IMR-90 (cell line): ENCODE measurements around the gene RABGAP1. TPM values are rescaled to one million over a fixed set of nuclear protein-coding genes. Genes with fewer than 3 reads are reported as not detected.

ENCODE experiments used
- ATAC-seq: fragments of 200-7000 bp; cut with Tn5 transposase; 2 replicates; pipeline ENCODE4 v1.9.1; 2020; ENCODE audit warnings: low read depth, mild to moderate bottlenecking, moderate library complexity
- BruUV-seq: library from RNA; stranded (reverse); fragments of 400-500 nt; replicated peaks from 2 replicates; lab custom pipeline; 2021; lab: Mats Ljungman, UMichigan
- CTCF ChIA-PET: fragments of 300-600 bp; formaldehyde crosslinking; extraction: SDS; loops from one replicate; lab custom pipeline; 2021; ENCODE audit warnings: antibody characterized with exemption; lab: Yijun Ruan, JAX
- POLR2A ChIA-PET: fragments of 300-600 bp; sonication (Branson Sonifier 250); formaldehyde crosslinking; loops from one replicate; lab custom pipeline; 2022; ENCODE audit warnings: antibody characterized with exemption; ENCODE audit not compliant: unreplicated experiment; lab: Charles Lee
- DNase-seq: peaks from one replicate; pipeline ENCODE4 v3.0.0; 2013
- H2AFZ ChIP-seq: replicated peaks from 2 replicates; pipeline ENCODE3; 2013; ENCODE audit warnings: low read length, mild to moderate bottlenecking; ENCODE audit not compliant: poor library complexity
- H2AK5ac ChIP-seq: 2 replicates; pipeline ENCODE4 v1.6.1; 2013; ENCODE audit warnings: low read depth, low read length, inconsistent platforms
- H2AK9ac ChIP-seq: replicated peaks from 2 replicates; pipeline ENCODE3; 2013; ENCODE audit warnings: mild to moderate bottlenecking, low read depth, low read length, moderate library complexity; ENCODE audit not compliant: poor library complexity
- H2BK120ac ChIP-seq: 2 replicates; pipeline ENCODE4 v1.6.1; 2013; ENCODE audit warnings: low read depth, low read length, inconsistent platforms
- H2BK15ac ChIP-seq: 3 replicates; pipeline ENCODE4 v1.6.1; 2013; ENCODE audit warnings: low read depth, low read length, inconsistent platforms
- H2BK20ac ChIP-seq: 2 replicates; pipeline ENCODE4 v1.6.1; 2013; ENCODE audit warnings: low read depth, mild to moderate bottlenecking, inconsistent platforms, low read length, moderate library complexity
- H2BK5ac ChIP-seq: 2 replicates; pipeline ENCODE4 v1.6.1; 2013; ENCODE audit warnings: mild to moderate bottlenecking, low read depth, low read length, inconsistent platforms; ENCODE audit not compliant: poor library complexity, severe bottlenecking
- H3K14ac ChIP-seq: replicated peaks from 2 replicates; pipeline ENCODE4 v1.6.1; 2013; ENCODE audit warnings: low read depth, low read length, inconsistent platforms
- H3K18ac ChIP-seq: 2 replicates; pipeline ENCODE4 v1.6.1; 2013; ENCODE audit warnings: low read depth, low read length, control low read depth
- H3K23ac ChIP-seq: 2 replicates; pipeline ENCODE4 v1.6.1; 2013; ENCODE audit warnings: low read depth, low read length, inconsistent platforms
- H3K27ac ChIP-seq: 2 replicates; pipeline ENCODE4 v1.5.1; 2013; ENCODE audit warnings: mild to moderate bottlenecking, control low read depth, low read length; ENCODE audit not compliant: insufficient read depth
- H3K27me3 ChIP-seq: 2 replicates; pipeline ENCODE4 v1.6.1; 2013; ENCODE audit warnings: low read length; ENCODE audit not compliant: control insufficient read depth, insufficient read depth
- H3K36me3 ChIP-seq: 2 replicates; pipeline ENCODE4 v1.6.1; 2013; ENCODE audit warnings: low read length, mixed read lengths; ENCODE audit not compliant: control insufficient read depth, insufficient read depth
- H3K4ac ChIP-seq: 2 replicates; pipeline ENCODE4 v1.6.1; 2013; ENCODE audit warnings: low read depth, low read length, inconsistent platforms
- H3K4me1 ChIP-seq: 2 replicates; pipeline ENCODE4 v1.6.1; 2013; ENCODE audit warnings: low read length, mixed read lengths; ENCODE audit not compliant: control insufficient read depth, insufficient read depth
- H3K4me2 ChIP-seq: 2 replicates; pipeline ENCODE4 v1.6.1; 2013; ENCODE audit warnings: low read depth, mild to moderate bottlenecking, control low read depth, low read length, moderate library complexity
- H3K4me3 ChIP-seq: 2 replicates; pipeline ENCODE4 v1.5.1; 2013; ENCODE audit warnings: low read depth, mild to moderate bottlenecking, control low read depth, low read length, moderate library complexity; ENCODE audit not compliant: insufficient read depth
- H3K56ac ChIP-seq: 2 replicates; pipeline ENCODE4 v1.6.1; 2013; ENCODE audit warnings: low read length, inconsistent platforms; ENCODE audit not compliant: insufficient read depth; ENCODE audit errors: extremely low read depth
- H3K79me1 ChIP-seq, 2 experiments: 2 replicates each; pipeline ENCODE4 v1.6.1; 2013; ENCODE audit warnings: low read length in 2 of 2, inconsistent platforms in 1 of 2, low read depth in 1 of 2
- H3K9ac ChIP-seq: 2 replicates; pipeline ENCODE4 v1.6.1; 2013; ENCODE audit warnings: low read depth, low read length, control low read depth
- H3K9me1 ChIP-seq: 2 replicates; pipeline ENCODE4 v1.6.1; 2013; ENCODE audit warnings: low read length, inconsistent platforms; ENCODE audit not compliant: insufficient read depth
- H3K9me3 ChIP-seq: 2 replicates; pipeline ENCODE4 v1.6.1; 2013; ENCODE audit warnings: low read length; ENCODE audit not compliant: control insufficient read depth, insufficient read depth
- H4K20me1 ChIP-seq: 2 replicates; pipeline ENCODE4 v1.6.1; 2013; ENCODE audit warnings: low read length, inconsistent platforms; ENCODE audit not compliant: insufficient read depth
- H4K5ac ChIP-seq: 2 replicates; pipeline ENCODE4 v1.6.1; 2013; ENCODE audit warnings: mild to moderate bottlenecking, low read depth, low read length, control low read depth
- H4K8ac ChIP-seq, 2 experiments: 2 replicates each; pipeline ENCODE4 v1.6.1; 2013; ENCODE audit warnings: low read depth in 2 of 2, low read length in 2 of 2, control low read depth in 1 of 2, inconsistent platforms in 1 of 2
- H4K91ac ChIP-seq: 2 replicates; pipeline ENCODE4 v1.6.1; 2013; ENCODE audit warnings: low read depth, low read length, inconsistent platforms; ENCODE audit not compliant: insufficient read depth
- BHLHE40 ChIP-seq: fragments of 150-350 bp; IDR thresholded peaks from 2 replicates; pipeline ENCODE4 v1.6.1; 2016; ENCODE audit warnings: mild to moderate bottlenecking, low read depth, low read length
- CEBPB ChIP-seq: IDR thresholded peaks from 2 replicates; pipeline ENCODE4 v1.6.1; 2012; ENCODE audit warnings: low read depth, low read length, improper control_type of control experiment
- CHD1 ChIP-seq: IDR thresholded peaks from 2 replicates; pipeline ENCODE4 v1.6.1; 2012; ENCODE audit warnings: low read depth, low read length, improper control_type of control experiment
- CTCF ChIP-seq: conservative IDR thresholded peaks from 2 replicates; pipeline ENCODE4 v1.5.1; 2012; ENCODE audit warnings: mild to moderate bottlenecking, low read depth, low read length, improper control_type of control experiment
- ELK1 ChIP-seq: fragments of 150-350 bp; IDR thresholded peaks from 2 replicates; pipeline ENCODE4 v1.6.1; 2016; ENCODE audit warnings: low read depth, mild to moderate bottlenecking, low read length, moderate library complexity, borderline replicate concordance
- FOS ChIP-seq: fragments of 150-350 bp; IDR thresholded peaks from 2 replicates; pipeline ENCODE4 v1.6.1; 2016; ENCODE audit warnings: low read depth, low read length
- MAFK ChIP-seq: IDR thresholded peaks from 2 replicates; pipeline ENCODE4 v1.6.1; 2012; ENCODE audit warnings: low read depth, low read length, improper control_type of control experiment
- MAZ ChIP-seq: IDR thresholded peaks from 2 replicates; pipeline ENCODE4 v1.6.1; 2012; ENCODE audit warnings: low read depth, mild to moderate bottlenecking, low read length, improper control_type of control experiment, moderate library complexity, borderline replicate concordance
- MXI1 ChIP-seq: IDR thresholded peaks from 2 replicates; pipeline ENCODE4 v1.6.1; 2012; ENCODE audit warnings: low read depth, mild to moderate bottlenecking, low read length, moderate library complexity, borderline replicate concordance
- NFE2L2 ChIP-seq: fragments of 150-350 bp; IDR thresholded peaks from 2 replicates; pipeline ENCODE4 v1.6.1; 2016; ENCODE audit warnings: low read depth, mild to moderate bottlenecking, low read length
- POLR2A ChIP-seq: IDR thresholded peaks from 2 replicates; pipeline ENCODE4 v1.6.1; 2012; ENCODE audit warnings: mild to moderate bottlenecking, low read depth, low read length
- RAD21 ChIP-seq: IDR thresholded peaks from 2 replicates; pipeline ENCODE4 v1.6.1; 2012; ENCODE audit warnings: low read length, improper control_type of control experiment
- RCOR1 ChIP-seq: IDR thresholded peaks from 2 replicates; pipeline ENCODE4 v1.6.1; 2012; ENCODE audit warnings: mild to moderate bottlenecking, low read length, improper control_type of control experiment; ENCODE audit not compliant: insufficient replicate concordance
- RFX5 ChIP-seq: IDR thresholded peaks from 2 replicates; pipeline ENCODE4 v1.8.0; 2012; ENCODE audit warnings: low read depth, mild to moderate bottlenecking, low read length, moderate library complexity
- SMC3 ChIP-seq: fragments of 150-350 bp; IDR thresholded peaks from 2 replicates; pipeline ENCODE4 v1.6.1; 2016; ENCODE audit warnings: low read depth, mild to moderate bottlenecking, antibody characterized with exemption, low read length, moderate library complexity
- USF2 ChIP-seq: fragments of 150-350 bp; IDR thresholded peaks from 2 replicates; pipeline ENCODE4 v1.6.1; 2017; ENCODE audit warnings: mild to moderate bottlenecking, antibody characterized with exemption, low read length, low read depth
- WGBS, 2 experiments: methylation state at CpG; one replicate each; pipeline versions ENCODE4 v1.1.5 to v1.1.7; 2013; ENCODE audit warnings: missing lambda C conversion rate in 2 of 2; ENCODE audit not compliant: insufficient read length in 1 of 2; ENCODE audit errors: extremely low coverage in 2 of 2; 5-methylcytosine and 5-hydroxymethylcytosine counted together
- dilution Hi-C: fragments of 300-500 bp; cut with HindIII; formaldehyde crosslinking; loops from one replicate; pipeline ENCODE4 v1.14.3; 2018; ENCODE audit warnings: low sequenced_read_pairs; ENCODE audit not compliant: unreplicated experiment
- in situ Hi-C: fragments of 300-500 bp; cut with MboI; formaldehyde crosslinking; loops from 3 replicates; pipeline ENCODE4 v1.14.3; 2019; ENCODE audit warnings: low sequenced_read_pairs, inconsistent platforms, mixed read lengths
- intact Hi-C: fragments of 100-400 bp; cut with micrococcal nuclease; formaldehyde crosslinking; loops from 2 replicates; pipeline ENCODE4 v1.10.0; 2022
- polyA plus RNA-seq, 3 experiments: library from polyadenylated mRNA; depleted of rRNA; stranded (reverse); fragments of >200 nt; gene quantifications; 2 replicates each; pipeline ENCODE4 v1.2.3, GENCODE V29; 2012; ENCODE audit warnings: low replicate concordance in 1 of 3
- total RNA-seq: library from RNA; depleted of rRNA; stranded (reverse); fragments of >200 nt; gene quantifications from 2 replicates; pipeline ENCODE4 v1.2.3, GENCODE V29; 2012

RABGAP1 gene
- total and polyA plus RNA-seq, 2 of the 4 experiments (the other 2 are of a cell fraction) = 20.0 to 53.9 TPM

- ChIA-PET CTCF (interaction anchor here (0.5 to 1.3 kb wide), 2 partner anchors 11 to 62 kb away, joined by 3 to 4 read pairs; no protein-coding TSS in a partner anchor), POLR2A (no interaction called here)
- 0 out of 3 replicates have a peak overlapping the region, but pooled peaks have one; percentile 30 for H2BK15ac ChIP-seq
- intact Hi-C loops (no loop called here), in situ Hi-C loops (no loop called here), dilution Hi-C loops (no loop called here)
- H2BK5ac ChIP-seq = peak overlapping the region; percentile 70
- BruUV-seq = no TSS peak
- peak; percentile 92 for ATAC-seq
- H3K4ac ChIP-seq = peak overlapping the region; percentile 42; the same call in 1 of the 2 replicates
- H3K4me1 ChIP-seq = peaks cover 10% of the 10 kb centered on the region
- no peak overlapping the region for H4K5ac ChIP-seq
- H3K9me1 ChIP-seq = peaks cover 11% of the 10 kb centered on the region
- H4K91ac ChIP-seq = no peak overlapping the region
- peak overlapping the region; percentile 93; the same call in 1 of the 2 replicates for H3K27ac ChIP-seq
- no peak overlapping the region for H3K23ac ChIP-seq
- no peak overlapping the region for H2AFZ ChIP-seq
- H3K27me3 ChIP-seq = no peaks in the 10 kb centered on the region
- peaks cover 0 to 18% of the 10 kb centered on the region in 2 experiments; a peak in 2 of 4 replicates for H3K79me1 ChIP-seq
- H3K56ac ChIP-seq = no peak overlapping the region
- H4K8ac ChIP-seq = peak overlapping the region in 1 of 2 experiments; percentile 43; a peak in 1 of 4 replicates
- no peak overlapping the region for H3K14ac ChIP-seq
- WGBS, 2 experiments = no CpG with 5 or more reads among the region's 3 CpGs
- peak; percentile 95 for DNase-seq
- H2BK120ac ChIP-seq = no peak overlapping the region
- H4K20me1 ChIP-seq = peaks cover 4% of the 10 kb centered on the region; the same call in 1 of the 2 replicates
- peaks cover 19% of the 10 kb centered on the region for H3K36me3 ChIP-seq
- no peak overlapping the region for H3K9ac ChIP-seq
- H2BK20ac ChIP-seq = peak overlapping the region; percentile 72
- no peak overlapping the region for H3K4me3 ChIP-seq
- no peaks in the 10 kb centered on the region for H3K9me3 ChIP-seq
- H2AK5ac ChIP-seq = peak overlapping the region; percentile 60; the same call in 1 of the 2 replicates
- H3K4me2 ChIP-seq = no peak overlapping the region
- TF ChIP-seq BHLHE40 = no peak
- no peak for TF ChIP-seq SMC3
- TF ChIP-seq MAZ = no peak
- no peak for TF ChIP-seq MXI1
- TF ChIP-seq CHD1 = no peak
- no peak for TF ChIP-seq FOS
- TF ChIP-seq MAFK = no peak
- TF ChIP-seq USF2 = no peak
- no peak for TF ChIP-seq RFX5
- no peak for TF ChIP-seq CEBPB
- no peak for TF ChIP-seq ELK1
- no peak for TF ChIP-seq RAD21
- TF ChIP-seq POLR2A = no peak
- no peak for TF ChIP-seq RCOR1
- TF ChIP-seq NFE2L2 = no peak
- TF ChIP-seq CTCF = no peak
- H2AK9ac ChIP-seq = no peak overlapping the region
- peak overlapping the region; percentile 52; the same call in 1 of the 2 replicates for H3K18ac ChIP-seq
Measured at GRCh38 chr9:123069010-123069481, 128.2 kb downstream of the RABGAP1 start.
